Measurements from ENCODE around the gene CCNC. TPM values are rescaled to one million over a fixed set of nuclear protein-coding genes. Genes with fewer than 3 reads are reported as not detected.

The CCNC gene
- total RNA-seq, 1 donor from 2014 or later, result 47.4 TPM

DNA sequence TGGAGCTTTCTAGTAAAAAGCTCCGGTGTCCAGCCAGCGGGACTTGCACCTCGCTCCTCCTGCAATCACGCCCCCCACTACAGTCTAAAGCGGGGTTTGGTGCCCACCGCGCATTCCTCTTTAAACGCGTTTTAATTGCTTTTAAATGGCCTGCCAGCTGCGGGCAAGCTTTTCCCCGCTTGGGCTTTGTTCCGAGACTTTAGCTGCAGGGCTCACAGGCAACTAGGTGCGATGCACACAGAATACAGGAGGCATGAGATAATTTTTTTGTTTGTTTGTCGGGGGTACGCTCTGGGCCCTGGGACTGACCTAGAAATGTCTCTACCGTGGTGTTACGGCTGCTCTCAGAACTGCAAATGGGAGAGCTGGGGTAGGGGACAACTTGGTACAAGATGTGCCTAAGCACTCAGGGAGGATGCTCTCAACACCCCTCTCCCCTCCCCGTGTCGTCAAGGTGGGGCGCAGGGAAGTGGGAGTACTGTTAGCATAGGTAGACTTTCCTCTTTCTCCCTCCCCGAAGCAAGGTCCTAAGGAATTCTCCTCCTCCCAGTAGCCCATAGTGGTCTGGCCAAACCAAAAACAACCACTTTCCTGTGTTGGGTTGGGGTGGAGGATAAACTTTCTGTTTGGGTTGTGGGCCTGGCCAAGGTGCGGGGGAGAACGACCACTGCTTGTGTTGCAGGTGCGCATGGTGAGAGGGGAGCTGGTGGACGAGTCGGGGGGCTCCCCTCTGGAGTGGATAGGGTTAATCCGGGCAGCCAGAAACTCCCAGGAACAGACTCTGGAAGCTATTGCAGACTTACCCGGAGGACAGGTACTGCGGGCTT is 39.8 kb upstream of the CCNC start:
- Histone ChIP-seq H3K4me1 (peaks cover 23% of the 10 kb centered on the region), H3K27ac (no peak overlapping the region), H3K36me3 (no peaks in the 10 kb centered on the region), H3K27me3 (peaks cover 62% of the 10 kb centered on the region), H3K4me3 (no peak overlapping the region), H3K9me3 (no peaks in the 10 kb centered on the region)
- intact Hi-C loops (cut with DNase I), result no loop called here
- no peak for DNase-seq (ENCODE audit: extremely low spot score in 2 of 2)
- no peak for TF ChIP-seq POLR2A (IDR thresholded peaks at IDR 0.05)
- TF ChIP-seq, protein P1, sequence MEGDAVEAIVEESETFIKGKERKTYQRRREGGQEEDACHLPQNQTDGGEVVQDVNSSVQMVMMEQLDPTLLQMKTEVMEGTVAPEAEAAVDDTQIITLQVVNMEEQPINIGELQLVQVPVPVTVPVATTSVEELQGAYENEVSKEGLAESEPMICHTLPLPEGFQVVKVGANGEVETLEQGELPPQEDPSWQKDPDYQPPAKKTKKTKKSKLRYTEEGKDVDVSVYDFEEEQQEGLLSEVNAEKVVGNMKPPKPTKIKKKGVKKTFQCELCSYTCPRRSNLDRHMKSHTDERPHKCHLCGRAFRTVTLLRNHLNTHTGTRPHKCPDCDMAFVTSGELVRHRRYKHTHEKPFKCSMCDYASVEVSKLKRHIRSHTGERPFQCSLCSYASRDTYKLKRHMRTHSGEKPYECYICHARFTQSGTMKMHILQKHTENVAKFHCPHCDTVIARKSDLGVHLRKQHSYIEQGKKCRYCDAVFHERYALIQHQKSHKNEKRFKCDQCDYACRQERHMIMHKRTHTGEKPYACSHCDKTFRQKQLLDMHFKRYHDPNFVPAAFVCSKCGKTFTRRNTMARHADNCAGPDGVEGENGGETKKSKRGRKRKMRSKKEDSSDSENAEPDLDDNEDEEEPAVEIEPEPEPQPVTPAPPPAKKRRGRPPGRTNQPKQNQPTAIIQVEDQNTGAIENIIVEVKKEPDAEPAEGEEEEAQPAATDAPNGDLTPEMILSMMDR (IDR thresholded peaks at IDR 0.05), result no peak
- no peak for TF ChIP-seq POLR2AphosphoS5 (IDR thresholded peaks at IDR 0.05; ENCODE audit: insufficient read depth in 1 of 2, low read depth in 1 of 2)

DNA sequence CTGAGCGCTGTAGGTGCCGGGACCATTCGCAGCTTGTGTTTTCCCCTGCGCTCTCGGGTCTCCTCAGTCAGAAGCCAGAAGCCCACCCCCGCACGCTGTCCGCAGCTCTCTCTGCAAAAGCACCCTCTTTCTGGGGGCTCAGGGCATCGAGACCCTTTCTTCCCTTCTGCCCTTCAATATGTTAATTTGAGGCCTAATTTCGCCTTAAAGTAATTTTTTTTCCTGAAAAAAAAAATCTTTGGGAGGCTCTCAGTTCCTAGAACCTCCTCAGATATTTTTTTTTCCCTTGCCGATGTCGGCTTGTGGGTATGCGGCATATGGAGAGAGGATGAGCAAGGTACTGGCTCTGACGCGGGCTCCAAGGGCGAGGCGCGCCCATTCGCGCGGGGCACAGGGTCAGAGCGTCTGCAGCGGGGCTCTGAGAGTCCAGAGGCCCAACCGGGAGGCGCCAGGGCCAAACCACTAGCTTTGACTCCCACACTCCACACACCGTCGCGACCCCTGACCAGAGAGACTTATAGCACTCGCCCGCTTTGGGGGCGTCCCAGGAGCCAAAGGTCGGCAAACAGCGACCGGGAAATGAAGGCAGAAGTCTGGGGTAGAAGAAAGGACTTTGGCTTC is 39.1 kb upstream of the CCNC start:
- peaks cover 25% of the 10 kb centered on the region for H3K4me1 ChIP-seq
- H3K4me3 ChIP-seq, result no peak overlapping the region
- no peak overlapping the region for H3K27ac ChIP-seq
- no peaks in the 10 kb centered on the region for H3K36me3 ChIP-seq
- peaks cover 59% of the 10 kb centered on the region for H3K27me3 ChIP-seq
- intact Hi-C loops (cut with DNase I), result no loop called here
- DNase-seq (ENCODE audit: extremely low spot score in 2 of 2), result no peak
- H3K9me3 ChIP-seq, result no peaks in the 10 kb centered on the region
- TF ChIP-seq POLR2AphosphoS5 (IDR thresholded peaks at IDR 0.05; ENCODE audit: insufficient read depth in 1 of 2, low read depth in 1 of 2) (no peak), POLR2A (IDR thresholded peaks at IDR 0.05) (no peak)
- TF ChIP-seq, protein P1 (IDR thresholded peaks at IDR 0.05), result no peak

DNA sequence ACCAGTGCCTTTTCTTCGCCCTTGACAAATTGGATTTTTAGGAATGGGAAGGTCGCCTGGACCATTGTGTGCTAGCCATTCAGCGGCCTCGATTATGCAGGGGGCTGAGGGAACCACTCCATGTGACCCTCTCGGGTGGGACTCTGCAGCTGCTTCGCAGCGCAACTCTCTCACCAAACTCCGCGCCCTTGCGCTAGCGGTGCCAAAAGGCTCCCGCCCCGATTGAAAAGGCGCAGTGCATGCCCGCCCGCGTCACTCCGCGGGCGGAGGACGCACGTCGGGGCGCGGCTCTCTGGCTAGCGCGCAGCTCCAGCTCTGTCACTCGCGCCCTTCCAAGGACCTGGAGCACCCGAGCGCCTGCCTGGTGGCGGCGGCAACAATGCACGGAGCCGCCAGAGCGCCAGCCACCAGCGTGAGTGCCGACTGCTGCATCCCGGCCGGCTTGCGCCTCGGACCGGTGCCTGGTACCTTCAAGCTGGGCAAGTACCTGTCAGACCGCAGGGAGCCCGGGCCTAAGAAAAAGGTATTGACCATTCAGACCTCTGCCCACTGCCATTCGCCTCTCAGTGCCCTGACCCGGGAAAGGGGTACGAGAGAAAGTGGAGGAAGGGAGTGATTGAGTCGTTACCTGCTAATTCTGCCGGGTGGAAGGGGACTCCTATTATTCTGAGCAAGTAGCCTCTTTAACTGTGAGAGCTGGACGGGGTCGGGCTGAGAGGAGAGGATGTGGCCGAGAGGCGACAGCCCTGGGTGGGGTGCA is 38.4 kb upstream of the CCNC start, which contains the start of gene PRDM13:
TSS of gene PRDM13 (plus strand) at position 178 of the 760 bp plus-strand sequence. CDS start at position 380, 202 bp downstream.
- H3K36me3 ChIP-seq, result no peaks in the 10 kb centered on the region
- H3K4me3 ChIP-seq, result no peak within 1 kb of the TSS
- TF ChIP-seq, protein P1 (IDR thresholded peaks at IDR 0.05), result no peak
- TF ChIP-seq POLR2A (IDR thresholded peaks at IDR 0.05) (no peak), POLR2AphosphoS5 (IDR thresholded peaks at IDR 0.05; ENCODE audit: insufficient read depth in 1 of 2, low read depth in 1 of 2) (no peak)
- H3K4me1 ChIP-seq, result peaks cover 26% of the 10 kb centered on the region
- DNase-seq (ENCODE audit: extremely low spot score in 2 of 2), result no peak
- H3K27ac ChIP-seq, result no peak within 1 kb of the TSS
- peaks cover 57% of the 10 kb centered on the region for H3K27me3 ChIP-seq
- H3K9me3 ChIP-seq, result no peaks in the 10 kb centered on the region
- intact Hi-C loops (cut with DNase I), result no loop called here

DNA sequence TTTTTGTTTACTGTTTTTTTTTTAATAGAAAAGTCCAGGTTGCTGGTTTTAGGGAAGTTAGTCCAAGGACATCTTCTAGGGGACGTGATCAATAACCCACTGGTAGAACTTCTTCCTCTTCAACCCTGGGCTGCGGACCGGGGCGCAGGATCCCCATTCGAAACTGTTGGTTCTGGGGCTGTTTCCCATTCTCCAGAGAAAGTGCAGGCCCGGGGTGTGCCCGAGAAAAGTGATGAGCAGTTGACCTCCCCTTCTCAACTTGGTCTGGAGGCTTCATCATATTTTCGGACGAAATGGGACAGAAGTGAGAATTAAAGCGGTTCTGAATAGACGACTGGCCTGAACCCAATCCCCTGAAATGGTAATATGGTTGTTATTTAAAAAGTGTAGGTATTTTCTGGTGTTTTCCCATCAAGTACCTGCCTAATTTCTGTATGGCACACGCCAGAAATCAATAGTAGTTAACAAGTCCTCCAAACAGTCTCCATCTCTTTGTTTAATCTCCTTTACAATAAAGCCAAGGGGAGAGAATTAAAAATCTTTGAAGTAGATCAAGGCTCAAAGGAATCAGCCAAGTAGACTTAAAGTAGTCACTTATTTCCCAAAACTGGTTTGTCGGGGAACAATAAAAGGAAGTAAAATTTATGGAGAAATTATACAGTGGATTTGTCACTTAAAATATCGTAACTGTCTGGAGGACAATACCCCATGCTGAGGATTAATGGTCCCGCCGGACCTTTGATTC is 37.6 kb upstream of the CCNC start:
- Histone ChIP-seq H3K4me1 (peaks cover 26% of the 10 kb centered on the region), H3K27ac (no peak overlapping the region), H3K9me3 (no peaks in the 10 kb centered on the region), H3K4me3 (no peak overlapping the region), H3K36me3 (no peaks in the 10 kb centered on the region), H3K27me3 (peaks cover 57% of the 10 kb centered on the region)
- intact Hi-C loops (cut with DNase I), result no loop called here
- TF ChIP-seq POLR2A (IDR thresholded peaks at IDR 0.05), result no peak
- no peak for TF ChIP-seq POLR2AphosphoS5 (IDR thresholded peaks at IDR 0.05; ENCODE audit: insufficient read depth in 1 of 2, low read depth in 1 of 2)
- TF ChIP-seq, protein P1 (IDR thresholded peaks at IDR 0.05), result no peak
- no peak for DNase-seq (ENCODE audit: extremely low spot score in 2 of 2)
